ENCODE measurements around the gene IDUA.
"Not testable (repeated sequence)": the region's sequence is repeated elsewhere in the genome, so short reads cannot be mapped to it uniquely, and the experiment has no call there.

Gene IDUA

GRCh38 chr4:1032861-1033260, 46.0 kb downstream of the IDUA start:
- no peak for DNase-seq

- DNase-seq, result no peak
Measured at GRCh38 chr4:1033840-1034551, 47.2 kb downstream of the IDUA start.

DNA sequence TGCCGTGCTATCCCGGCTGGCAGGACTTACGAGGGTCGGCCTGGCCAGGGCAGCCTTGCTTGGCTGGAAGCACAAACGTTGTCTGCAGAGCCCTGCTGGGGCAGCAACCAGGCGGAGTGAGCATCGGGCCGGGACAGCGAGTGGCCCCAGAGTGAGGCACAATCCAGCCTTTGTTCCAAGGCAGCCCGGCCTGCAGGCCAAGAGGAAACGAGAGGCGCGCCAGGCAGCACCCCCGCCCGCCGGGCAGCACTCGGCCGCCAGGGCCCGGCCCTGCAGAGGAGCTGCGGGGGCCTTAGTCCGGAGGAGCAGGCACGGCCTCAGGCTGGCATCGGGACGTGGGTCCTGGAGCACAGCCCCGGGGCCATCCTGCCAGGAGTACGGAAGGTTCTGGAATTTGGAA, 48.7 kb downstream of the IDUA start:
- DNase-seq, result no peak

GRCh38 chr4:1036095-1036494, 49.3 kb downstream of the IDUA start:
- DNase-seq, result no peak

- no peak for DNase-seq
Measured at GRCh38 chr4:1036976-1037810, 50.3 kb downstream of the IDUA start.

DNA sequence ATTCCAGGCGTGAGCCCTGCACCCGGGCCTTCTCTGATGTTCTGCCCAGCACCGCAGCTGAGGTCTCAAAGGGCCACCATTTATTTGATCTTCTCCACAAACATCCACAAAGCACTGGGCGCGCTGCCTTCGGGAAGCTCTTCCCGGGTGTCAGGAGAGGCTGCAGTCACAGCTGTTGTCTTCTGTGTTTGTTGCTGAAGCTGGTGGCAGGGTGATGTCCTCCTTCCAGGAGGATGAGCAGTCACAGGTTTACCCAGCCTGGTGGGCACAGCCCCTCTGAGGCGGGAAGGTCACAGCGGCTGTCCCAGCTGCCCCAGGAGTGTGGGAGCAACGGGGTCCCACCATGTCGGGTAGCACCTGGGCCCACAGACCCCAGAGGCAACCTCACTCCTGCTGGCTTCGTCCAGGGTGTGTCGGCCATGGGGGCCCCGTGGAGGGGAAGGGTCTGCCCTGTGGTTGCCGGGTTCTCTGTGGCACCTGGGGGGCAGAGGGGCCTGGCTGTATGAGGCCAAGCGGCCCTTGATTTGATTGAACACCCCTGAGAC, 52.2 kb downstream of the IDUA start:
- DNase-seq, result no peak

- DNase-seq, result no peak
Measured at GRCh38 chr4:1039493-1040343, 52.9 kb downstream of the IDUA start.

DNA sequence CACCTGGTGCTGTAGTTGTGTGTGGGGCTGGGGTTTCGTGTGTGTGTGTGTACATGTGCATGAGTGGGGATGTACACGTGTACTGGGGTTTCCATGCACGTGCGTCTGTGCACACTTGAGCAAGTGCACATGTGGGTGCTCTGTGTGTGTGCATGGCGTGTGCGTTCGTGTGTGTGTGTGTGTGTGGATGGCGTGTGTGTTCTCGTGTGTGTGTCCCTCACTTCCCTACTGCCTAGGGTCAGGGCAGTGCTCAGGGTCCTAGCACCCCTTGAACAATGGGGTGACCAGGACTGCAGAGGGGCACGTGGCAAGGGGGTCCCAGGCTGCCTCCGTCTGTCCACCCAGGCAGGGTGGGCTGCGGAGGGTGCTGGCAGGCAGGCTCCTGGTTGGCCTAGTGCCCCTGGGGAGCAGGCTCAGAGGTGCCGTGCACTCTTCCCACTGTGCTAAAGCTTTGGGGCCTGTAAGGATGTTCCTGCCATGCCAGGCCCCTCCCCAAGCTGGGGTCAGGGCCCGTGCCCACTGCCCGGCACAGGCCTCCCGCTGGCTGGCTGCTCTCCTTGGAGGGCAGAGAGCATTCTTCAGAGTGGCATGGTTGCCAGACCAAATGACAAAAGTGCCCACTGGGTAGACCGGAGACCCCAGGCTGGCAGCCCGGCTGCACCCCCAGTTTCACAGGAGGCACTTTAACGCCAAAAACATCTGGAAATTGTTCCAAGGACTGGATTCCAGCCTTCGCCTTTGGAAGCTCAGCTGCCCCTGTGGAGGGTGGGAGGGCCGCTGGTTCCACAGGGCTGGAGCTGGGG, 53.7 kb downstream of the IDUA start:
- DNase-seq, result no peak

GRCh38 chr4:1041147-1041935, 54.5 kb downstream of the IDUA start:
- no peak for DNase-seq

DNA sequence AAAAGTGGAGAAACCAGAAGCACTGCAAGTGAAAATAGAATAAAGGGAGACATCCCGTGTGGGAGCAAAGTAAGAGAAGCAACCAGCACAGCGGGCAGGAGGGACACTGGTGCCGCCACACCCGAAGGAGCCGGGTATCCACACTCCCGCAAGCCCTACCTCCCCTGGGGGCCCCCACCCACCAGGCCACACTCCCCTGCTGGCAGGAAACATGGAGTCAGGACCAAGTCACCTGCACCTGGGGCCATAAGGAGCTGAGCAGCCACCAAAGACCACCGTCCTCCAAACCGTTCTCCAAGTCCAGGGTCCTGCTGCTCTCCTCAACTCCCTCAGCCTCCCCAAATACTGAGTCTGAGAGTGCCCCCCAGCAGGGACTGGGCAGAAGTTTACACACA, 55.1 kb downstream of the IDUA start:
- no peak for DNase-seq

DNA sequence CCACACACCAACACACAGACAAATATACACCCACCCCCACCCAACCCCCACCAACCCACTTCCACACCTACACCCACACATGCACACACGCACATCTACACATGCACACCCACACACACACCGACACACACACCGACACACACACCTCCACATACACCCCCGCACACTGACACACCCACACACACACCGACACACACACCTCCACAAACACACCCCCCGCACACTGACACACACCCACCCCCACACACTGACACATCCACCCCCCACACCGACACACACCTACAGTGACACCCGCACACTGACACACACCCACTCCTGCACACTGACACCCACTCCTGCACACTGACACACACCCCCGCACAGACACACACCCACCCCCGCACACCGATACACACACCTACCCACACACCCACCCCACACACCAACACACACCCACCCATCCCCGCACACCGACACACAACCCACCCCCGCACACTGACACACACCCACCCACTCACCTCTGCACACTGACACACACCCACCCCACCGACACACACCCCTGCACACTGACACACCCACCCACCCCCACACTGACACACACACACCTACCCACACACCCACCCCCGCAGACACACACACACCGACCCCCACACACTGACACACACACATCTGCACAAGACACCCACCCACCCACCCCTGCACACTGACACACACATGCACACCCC, 55.7 kb downstream of the IDUA start:
- no peak for DNase-seq

DNA sequence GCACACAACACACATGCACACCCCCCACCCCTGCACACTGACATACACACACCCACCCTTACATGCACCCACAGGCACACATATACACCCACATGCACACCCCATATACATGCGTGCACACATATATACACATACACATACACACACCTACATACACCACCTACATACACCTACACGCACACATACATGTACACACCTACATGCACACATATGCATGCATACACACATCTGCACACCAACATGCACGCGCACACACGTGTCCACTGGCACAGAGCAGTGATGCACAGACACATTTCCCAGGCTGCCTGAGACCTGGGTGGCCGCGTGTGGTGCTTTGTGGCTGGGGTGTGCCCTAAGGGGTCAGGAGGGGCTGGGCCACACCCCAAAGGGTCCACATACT, 56.3 kb downstream of the IDUA start:
- no peak for DNase-seq

GRCh38 chr4:1043651-1044468, 57.0 kb downstream of the IDUA start:
- DNase-seq, result no peak

DNA sequence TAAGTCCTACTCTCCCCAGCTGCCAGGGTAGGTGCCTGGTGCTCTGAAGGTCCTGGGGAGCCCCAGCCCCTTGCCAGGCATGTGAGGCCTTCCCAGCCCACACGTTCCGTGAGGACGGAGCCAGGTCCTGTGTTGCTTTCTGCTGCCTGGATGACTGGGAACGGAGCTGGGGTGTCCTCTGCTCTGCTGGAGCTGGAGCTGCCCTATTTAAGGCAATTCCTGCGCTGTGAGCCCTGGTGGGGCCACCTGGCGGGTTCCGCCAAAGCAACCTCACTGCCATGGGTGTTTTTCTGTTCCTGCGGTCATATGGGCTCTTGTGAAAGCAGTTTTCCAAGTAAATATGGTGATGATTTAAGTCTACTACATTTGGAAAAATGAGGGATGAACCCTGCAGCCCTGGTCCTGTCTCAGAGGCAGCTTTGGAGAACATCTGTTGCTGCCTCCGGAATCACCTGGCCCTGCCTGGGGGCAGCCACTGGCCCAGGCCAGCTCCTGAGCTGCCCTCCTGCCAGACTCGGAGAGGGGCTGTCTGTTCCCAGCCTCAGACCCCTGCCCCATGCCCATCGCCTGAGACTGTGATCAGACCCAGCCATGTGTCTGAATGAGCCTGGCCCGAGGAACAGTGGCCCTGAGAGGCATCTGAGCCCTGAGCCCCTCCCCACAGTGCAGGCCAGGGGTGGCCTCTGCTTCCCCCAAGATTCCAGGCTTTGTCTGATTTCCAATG, 57.8 kb downstream of the IDUA start:
- no peak for DNase-seq

DNA sequence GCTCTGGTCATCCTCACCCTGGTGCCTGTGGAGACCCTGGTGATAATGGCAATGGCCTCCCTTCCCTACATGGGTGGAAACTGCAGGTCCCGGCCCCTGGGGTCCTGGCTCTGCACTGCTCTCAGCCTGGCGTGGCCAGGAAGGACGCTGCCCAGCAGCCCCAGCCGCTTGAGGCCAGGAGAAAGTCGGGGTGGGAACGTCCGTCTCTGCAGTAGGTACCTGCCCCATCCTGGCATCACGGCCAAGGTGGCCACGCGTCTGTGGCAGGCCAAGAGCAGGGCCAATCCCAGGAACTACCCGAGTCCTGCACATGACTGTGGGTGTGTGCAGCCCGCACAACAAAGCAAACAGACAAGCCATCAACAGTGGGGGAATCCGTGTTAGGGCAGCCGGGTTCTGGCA, 58.4 kb downstream of the IDUA start:
- no peak for DNase-seq

- DNase-seq, result no peak
Measured at GRCh38 chr4:1045595-1046201, 58.9 kb downstream of the IDUA start.

DNA sequence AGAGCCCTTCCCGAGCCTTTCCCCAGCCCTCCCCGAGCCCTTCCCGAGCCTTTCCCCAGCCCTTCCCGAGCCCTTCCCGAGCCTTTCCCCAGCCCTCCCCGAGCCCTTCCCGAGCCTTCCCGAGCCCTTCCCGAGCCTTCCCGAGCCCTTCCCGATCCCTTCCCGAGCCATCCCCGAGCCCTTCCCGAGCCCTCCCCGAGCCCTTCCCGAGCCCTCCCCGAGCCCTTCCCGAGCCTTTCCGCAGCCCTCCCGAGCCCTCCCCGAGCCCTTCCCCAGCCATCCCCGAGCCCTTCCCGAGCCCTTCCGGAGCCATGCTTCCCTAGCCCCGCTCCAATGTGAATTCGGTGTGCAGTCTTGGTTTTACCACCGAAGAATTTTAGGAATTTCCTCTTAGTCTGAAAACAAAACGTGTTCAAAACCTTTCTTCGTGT, 59.8 kb downstream of the IDUA start:
- DNase-seq, result not testable (repeated sequence)

DNA sequence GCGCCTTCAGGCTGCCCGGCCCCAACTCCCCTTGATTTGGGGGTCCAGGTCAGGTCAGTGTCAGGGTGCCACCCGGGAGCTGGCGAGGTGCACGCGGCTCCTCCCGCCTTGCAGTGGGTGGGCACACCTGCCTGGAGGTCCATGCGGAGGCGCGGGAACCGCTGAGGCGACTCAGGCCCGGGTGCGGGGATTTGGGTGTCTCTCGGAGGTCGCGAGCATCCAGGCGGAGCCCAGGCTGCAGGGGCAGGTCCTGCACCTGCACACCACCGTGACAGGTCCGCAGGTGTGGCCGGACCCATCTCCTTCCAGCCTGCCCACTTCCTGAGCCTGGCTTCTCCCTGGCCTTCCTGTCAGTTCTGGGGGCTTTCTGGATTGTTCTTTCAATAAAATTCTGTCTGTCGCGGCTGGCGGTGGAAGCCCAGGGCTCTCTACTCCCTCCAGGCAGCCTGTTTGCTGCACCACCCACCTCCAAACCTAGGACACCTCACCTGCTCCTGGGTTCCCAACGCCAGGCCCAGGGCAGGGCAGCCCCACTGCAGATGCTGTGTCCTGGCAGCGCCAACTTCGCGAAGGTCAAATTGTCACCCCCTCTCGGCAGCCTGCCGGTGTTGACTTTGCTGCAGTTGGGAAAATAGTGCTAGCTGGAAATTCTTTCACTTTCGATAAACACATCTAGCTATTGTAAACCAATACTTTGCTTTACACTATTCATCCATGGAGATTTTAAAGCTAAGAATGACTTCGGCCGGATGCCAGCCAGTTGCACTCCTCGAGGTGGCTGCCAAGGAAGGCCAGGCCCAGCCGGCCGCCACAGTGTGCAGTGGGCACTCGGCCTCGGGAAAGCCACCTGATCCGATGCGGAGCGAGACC, 60.5 kb downstream of the IDUA start:
- no peak for DNase-seq

All from NCI-H748 treated with DMSO at 0.1 percent for 48 hours (cell line).